Neuronal stem cell (in vitro differentiated cells): ENCODE data around the gene MED6.
A peak's percentile ranks its signal among the peaks of the same experiment; 100 is the strongest.

Source experiments
- DNase-seq: peaks from one replicate; pipeline ENCODE4 v3.0.0-alpha.2; 2013; ENCODE audit warnings: low spot score
- H2AFZ ChIP-seq: one replicate; pipeline ENCODE4 v1.6.1; 2013; ENCODE audit warnings: mild to moderate bottlenecking, low read length, inconsistent platforms
- H2AK5ac ChIP-seq: 2 replicates; pipeline ENCODE4 v1.6.1; 2013; ENCODE audit warnings: low read depth, mild to moderate bottlenecking, inconsistent platforms, low read length, moderate library complexity, mixed read lengths
- H2BK120ac ChIP-seq: 2 replicates; pipeline ENCODE4 v1.6.1; 2013; ENCODE audit warnings: low read depth, mild to moderate bottlenecking, inconsistent platforms, low read length, moderate library complexity, mixed read lengths
- H2BK12ac ChIP-seq: one replicate; pipeline ENCODE4 v1.6.1; 2013; ENCODE audit warnings: low read length, inconsistent platforms
- H2BK15ac ChIP-seq: 2 replicates; pipeline ENCODE4 v1.6.1; 2013; ENCODE audit warnings: mild to moderate bottlenecking, low read length, inconsistent platforms, mixed read lengths
- H2BK5ac ChIP-seq: one replicate; pipeline ENCODE4 v1.6.1; 2013; ENCODE audit warnings: inconsistent platforms, mild to moderate bottlenecking, low read length, moderate library complexity
- H3K14ac ChIP-seq: one replicate; pipeline ENCODE4 v1.6.1; 2013; ENCODE audit warnings: low read length, inconsistent platforms
- H3K18ac ChIP-seq: 2 replicates; pipeline ENCODE4 v1.6.1; 2013; ENCODE audit warnings: low read length, inconsistent platforms
- H3K23ac ChIP-seq: 2 replicates; pipeline ENCODE4 v1.6.1; 2013; ENCODE audit warnings: low read depth, mild to moderate bottlenecking, mixed read lengths, low read length, inconsistent platforms; ENCODE audit not compliant: poor library complexity
- H3K27ac ChIP-seq: replicated peaks from 3 replicates; pipeline ENCODE4 v1.5.1; 2013; ENCODE audit warnings: low read length, inconsistent platforms
- H3K27me3 ChIP-seq, 3 experiments: 2 replicates each; pipeline ENCODE4 v1.6.1; 2013; ENCODE audit warnings: low read length in 3 of 3, mild to moderate bottlenecking in 2 of 3, inconsistent platforms in 1 of 3, low read depth in 1 of 3, mixed read lengths in 1 of 3, moderate library complexity in 1 of 3; ENCODE audit not compliant: control insufficient read depth in 3 of 3, insufficient read depth in 3 of 3
- H3K36me3 ChIP-seq, 2 donors: replicated peaks in 1 of 2; 2 replicates each; pipeline ENCODE4 v1.6.1; 2013; ENCODE audit warnings: low read length in 2 of 2; ENCODE audit not compliant: control insufficient read depth in 2 of 2, insufficient read depth in 2 of 2
- H3K4ac ChIP-seq: 2 replicates; pipeline ENCODE4 v1.6.1; 2013; ENCODE audit warnings: inconsistent platforms, mild to moderate bottlenecking, low read length, moderate library complexity
- H3K4me1 ChIP-seq, 2 donors: 1 replicate in 1 of 2; 2 replicates in 1 of 2; pipeline ENCODE4 v1.6.1; 2013; ENCODE audit warnings: low read length in 2 of 2, low read depth in 1 of 2; ENCODE audit not compliant: control insufficient read depth in 2 of 2, insufficient read depth in 1 of 2
- H3K4me2 ChIP-seq: one replicate; pipeline ENCODE4 v1.6.1; 2013; ENCODE audit warnings: mild to moderate bottlenecking, low read length, inconsistent platforms; ENCODE audit not compliant: insufficient read depth, poor library complexity, severe bottlenecking
- H3K4me3 ChIP-seq, 2 donors: 2 replicates each; pipeline ENCODE4 v1.5.1; 2013; ENCODE audit warnings: low read length in 2 of 2, mild to moderate bottlenecking in 2 of 2, inconsistent platforms in 1 of 2, moderate library complexity in 1 of 2
- H3K79me1 ChIP-seq: one replicate; pipeline ENCODE4 v1.6.1; 2013; ENCODE audit warnings: low read depth, mild to moderate bottlenecking, inconsistent platforms, low read length, moderate library complexity
- H3K9ac ChIP-seq: one replicate; pipeline ENCODE4 v1.6.1; 2013; ENCODE audit warnings: mild to moderate bottlenecking, low read depth, low read length, inconsistent platforms; ENCODE audit not compliant: poor library complexity
- H3K9me3 ChIP-seq, 2 donors: replicated peaks in 1 of 2; 2 replicates each; pipeline versions ENCODE3 to v1.6.1; 2013; ENCODE audit warnings: low read length in 2 of 2, mild to moderate bottlenecking in 2 of 2, inconsistent platforms in 1 of 2, low read depth in 1 of 2, mixed read lengths in 1 of 2, moderate library complexity in 1 of 2; ENCODE audit not compliant: control insufficient read depth in 2 of 2, insufficient read depth in 1 of 2
- H4K8ac ChIP-seq: one replicate; pipeline ENCODE4 v1.6.1; 2013; ENCODE audit warnings: low read depth, mild to moderate bottlenecking, inconsistent platforms, low read length, moderate library complexity
- H4K91ac ChIP-seq: one replicate; pipeline ENCODE4 v1.6.1; 2013; ENCODE audit warnings: low read length, low read depth, mild to moderate bottlenecking, inconsistent platforms; ENCODE audit not compliant: poor library complexity
- WGBS, 2 donors: extraction: QIAGEN DNeasy Blood & Tissue Kit; methylation state at CpG; one replicate each; pipeline ENCODE4 v1.1.7; 2013; ENCODE audit warnings: missing lambda C conversion rate in 2 of 2, mixed read lengths in 1 of 2; ENCODE audit not compliant: insufficient read length in 2 of 2, insufficient replicate concordance in 1 of 2; ENCODE audit errors: extremely low coverage in 2 of 2; 5-methylcytosine and 5-hydroxymethylcytosine counted together

The MED6 gene

GRCh38 chr14:70640938-70641547 lies 40.6 kb upstream of the MED6 start:
- Histone ChIP-seq H4K91ac (no peak overlapping the region), H2AFZ (peak overlapping the region; percentile 98), H3K27ac (no peak overlapping the region), H3K4me3 (peak overlapping the region; percentile 63 to 93), H3K36me3 (no peaks in the 10 kb centered on the region), H3K9me3 (peaks cover 0 to 2% of the 10 kb centered on the region in 2 donors), H3K4me1 (peaks cover 11 to 14% of the 10 kb centered on the region in 2 donors), H3K18ac (peak overlapping the region; percentile 78), H3K4me2 (peak overlapping the region; percentile 89), H3K27me3 (peaks cover 0 to 19% (median 12%) of the 10 kb centered on the region in 3 experiments), H2BK120ac (peak overlapping the region; percentile 61), H2BK5ac (no peak overlapping the region), H3K9ac (peak overlapping the region; percentile 79), H3K23ac (no peak overlapping the region), H3K14ac (peak overlapping the region; percentile 31), H2BK12ac (no peak overlapping the region), H4K8ac (peak overlapping the region; percentile 72), H2BK15ac (no peak overlapping the region), H2AK5ac (no peak overlapping the region), H3K79me1 (peaks cover 2% of the 10 kb centered on the region), H3K4ac (no peak overlapping the region)
- peak; percentile 24 for DNase-seq
- no CpG with 5 or more reads among the region's 28 CpGs for WGBS, 2 donors

- no peak overlapping the region for H4K8ac ChIP-seq
- H3K4me2 ChIP-seq, result no peak overlapping the region
- no peak overlapping the region for H3K23ac ChIP-seq
- H3K79me1 ChIP-seq, result peaks cover 2% of the 10 kb centered on the region
- H3K14ac ChIP-seq, result no peak overlapping the region
- no peaks in the 10 kb centered on the region for H3K36me3 ChIP-seq
- H2AK5ac ChIP-seq, result no peak overlapping the region
- WGBS, 2 donors, result no CpG with 5 or more reads among the region's 2 CpGs
- no peak overlapping the region for H2BK120ac ChIP-seq
- no peak overlapping the region for H3K27ac ChIP-seq
- peaks cover 9 to 10% of the 10 kb centered on the region in 2 donors for H3K4me1 ChIP-seq
- H3K4me3 ChIP-seq, result no peak overlapping the region
- H3K27me3 ChIP-seq, result peaks cover 0 to 22% (median 12%) of the 10 kb centered on the region in 3 experiments
- no peak for DNase-seq
- H3K18ac ChIP-seq, result no peak overlapping the region
- H2BK12ac ChIP-seq, result no peak overlapping the region
- peaks cover 0 to 5% of the 10 kb centered on the region in 2 donors for H3K9me3 ChIP-seq
- no peak overlapping the region for H2BK15ac ChIP-seq
- no peak overlapping the region for H3K4ac ChIP-seq
- no peak overlapping the region for H2AFZ ChIP-seq
- no peak overlapping the region for H4K91ac ChIP-seq
- no peak overlapping the region for H2BK5ac ChIP-seq
- H3K9ac ChIP-seq, result no peak overlapping the region
Measured at GRCh38 chr14:70638416-70638815, 38.0 kb upstream of the MED6 start.

GRCh38 chr14:70635971-70636595 lies 35.6 kb upstream of the MED6 start:
- DNase-seq, result no peak
- H3K4me3 ChIP-seq, result no peak overlapping the region
- peaks cover 0 to 29% (median 6%) of the 10 kb centered on the region in 3 experiments for H3K27me3 ChIP-seq
- no peak overlapping the region for H2BK12ac ChIP-seq
- no peak overlapping the region for H3K27ac ChIP-seq
- H4K8ac ChIP-seq, result no peak overlapping the region
- no peak overlapping the region for H2AFZ ChIP-seq
- peaks cover 0 to 5% of the 10 kb centered on the region in 2 donors for H3K9me3 ChIP-seq
- H3K9ac ChIP-seq, result no peak overlapping the region
- H2BK5ac ChIP-seq, result no peak overlapping the region
- H2BK15ac ChIP-seq, result no peak overlapping the region
- no peak overlapping the region for H3K23ac ChIP-seq
- H3K4me2 ChIP-seq, result no peak overlapping the region
- H2BK120ac ChIP-seq, result no peak overlapping the region
- H3K4ac ChIP-seq, result no peak overlapping the region
- no peak overlapping the region for H3K14ac ChIP-seq
- H3K4me1 ChIP-seq, result peaks cover 3 to 4% of the 10 kb centered on the region in 2 donors
- no peak overlapping the region for H4K91ac ChIP-seq
- H2AK5ac ChIP-seq, result no peak overlapping the region
- no peaks in the 10 kb centered on the region for H3K79me1 ChIP-seq
- no peak overlapping the region for H3K18ac ChIP-seq
- H3K36me3 ChIP-seq, result no peaks in the 10 kb centered on the region
- WGBS, 2 donors, result no CpG with 5 or more reads among the region's 6 CpGs

- Histone ChIP-seq H3K9ac (no peak overlapping the region), H3K27ac (no peak overlapping the region), H3K9me3 (peaks cover 0 to 5% of the 10 kb centered on the region in 2 donors), H2AK5ac (no peak overlapping the region), H3K14ac (no peak overlapping the region), H2BK120ac (no peak overlapping the region), H3K4ac (no peak overlapping the region), H3K27me3 (peaks cover 0 to 17% (median 0%) of the 10 kb centered on the region in 3 experiments), H3K4me2 (no peak overlapping the region), H2BK5ac (no peak overlapping the region), H2BK12ac (no peak overlapping the region), H3K79me1 (no peaks in the 10 kb centered on the region), H4K91ac (no peak overlapping the region), H3K4me3 (no peak overlapping the region), H3K4me1 (no peaks in the 10 kb centered on the region), H3K36me3 (no peaks in the 10 kb centered on the region), H2BK15ac (no peak overlapping the region), H3K23ac (no peak overlapping the region), H4K8ac (no peak overlapping the region), H2AFZ (no peak overlapping the region), H3K18ac (no peak overlapping the region)
- no CpG with 5 or more reads among the region's 3 CpGs for WGBS, 2 donors
- no peak for DNase-seq
Measured at GRCh38 chr14:70631948-70632347, 31.5 kb upstream of the MED6 start.
